HG02852 (cell line): ENCODE measurements around the gene PLSCR3.
A peak's percentile ranks its signal among the peaks of the same experiment; 100 is the strongest.

Experiments
- ATAC-seq: cut with Tn5 transposase; IDR thresholded peaks from one replicate; pipeline ENCODE4 v1.9.1; 2021; ENCODE audit warnings: mild to moderate bottlenecking, moderate library complexity; ENCODE audit not compliant: unreplicated experiment

Gene PLSCR3

DNA sequence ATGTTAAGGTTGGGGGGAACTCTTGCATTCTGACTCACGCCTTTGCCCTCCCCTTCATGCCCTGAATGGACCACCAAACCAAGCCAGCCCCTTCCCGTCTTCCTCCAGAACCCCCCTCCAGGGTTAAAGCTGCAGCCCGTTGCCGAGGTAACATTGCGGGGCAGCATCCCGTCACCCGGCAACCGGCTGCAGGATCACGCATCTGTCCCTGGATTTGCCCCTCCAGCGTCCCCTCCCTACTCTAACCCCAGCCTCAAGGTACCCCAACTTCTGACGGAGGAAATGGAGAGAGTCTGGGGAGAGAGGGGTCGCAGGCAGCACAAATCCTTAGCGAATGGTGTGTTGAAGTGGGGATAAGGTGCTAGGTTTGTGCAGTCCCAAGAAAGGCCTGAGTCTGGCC lies 12.8 kb upstream of the PLSCR3 start:
- ATAC-seq = no peak

DNA sequence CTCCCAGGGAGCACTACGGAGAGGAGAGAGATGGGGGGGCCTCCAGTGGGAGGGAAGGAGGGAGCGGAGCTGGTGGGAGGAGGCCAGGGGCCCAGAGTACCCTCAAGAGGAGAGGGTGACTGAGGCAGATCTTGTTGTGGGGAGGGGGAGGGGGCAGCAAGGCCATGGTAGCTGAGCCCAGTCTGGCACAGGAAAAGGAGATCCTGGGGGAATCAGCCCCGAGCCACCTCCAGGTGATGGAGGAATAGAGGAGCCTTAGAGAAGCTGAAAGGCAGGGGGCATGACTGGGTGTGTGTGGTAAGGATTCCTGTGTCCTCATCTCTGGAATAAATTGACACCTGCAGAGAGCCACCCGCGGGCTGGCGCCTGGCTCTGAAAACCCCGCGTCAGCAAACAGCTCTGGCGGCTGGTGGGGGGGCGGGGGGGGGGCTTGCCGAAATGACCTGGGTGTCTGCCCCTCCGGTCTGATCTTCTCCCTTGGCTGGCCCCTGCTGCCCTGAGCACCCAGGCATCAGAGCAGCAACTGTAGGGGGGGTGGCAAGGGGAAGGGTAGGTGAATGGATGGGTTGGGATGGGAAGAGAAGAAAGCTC lies 12.0 kb upstream of the PLSCR3 start:
- ATAC-seq = no peak

DNA sequence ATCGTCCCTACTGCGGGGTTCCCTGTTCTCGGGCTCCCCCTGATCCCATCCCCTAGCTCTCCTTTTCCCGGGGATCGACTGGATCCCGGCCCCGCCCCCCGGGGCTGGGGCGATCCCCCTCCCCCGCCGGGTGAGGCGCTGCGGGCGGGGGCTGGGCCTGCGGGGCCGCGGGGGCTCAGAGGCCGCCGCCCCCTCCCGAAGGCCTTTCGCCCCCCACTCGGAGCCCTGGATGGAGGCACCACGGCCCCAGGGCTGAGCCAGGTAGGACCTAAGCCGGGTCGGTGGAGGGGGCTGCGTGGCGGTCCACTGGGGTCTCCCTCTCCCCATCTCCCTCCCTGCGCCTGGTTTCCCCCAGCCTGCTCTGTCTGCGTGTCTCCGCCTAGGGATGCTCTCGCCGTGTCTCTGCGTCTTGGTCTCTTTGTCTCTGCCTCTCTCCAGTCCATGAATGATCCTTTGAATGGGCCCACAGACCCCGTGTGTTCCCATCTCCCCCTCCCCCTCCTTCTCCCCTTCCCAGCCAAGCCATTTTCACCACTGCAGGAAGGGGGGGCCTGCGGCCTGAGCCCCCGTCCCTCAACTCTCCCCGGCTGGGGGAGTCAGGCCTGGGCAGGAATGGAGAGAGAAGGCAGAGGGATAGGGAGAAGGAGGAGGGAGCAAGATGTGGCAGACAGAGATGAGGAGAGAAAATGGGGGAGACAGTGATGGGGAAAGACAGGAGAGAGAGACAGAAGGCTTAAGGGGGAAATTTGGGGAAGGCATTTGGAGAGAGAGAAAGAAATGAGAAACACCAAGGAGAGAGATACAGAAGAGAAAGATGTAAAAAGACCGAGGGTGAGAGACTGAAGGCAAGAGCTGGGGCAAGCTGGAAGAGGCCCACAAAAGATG lies 11.3 kb upstream of the PLSCR3 start:
- no peak for ATAC-seq

- peak; percentile 2 for ATAC-seq
These were observed 10.5 kb upstream of the PLSCR3 start for GRCh38 chr17:7404737-7405349.

GRCh38 chr17:7403977-7404736 lies 9.8 kb upstream of the PLSCR3 start, which contains the start of gene TMEM256:
TSS of gene TMEM256 (minus strand) at chr17:7404097. CDS start at chr17:7404084, 13 bp downstream.
- ATAC-seq = peak; percentile 93

GRCh38 chr17:7403727-7403976 lies 9.3 kb upstream of the PLSCR3 start:
- ATAC-seq = no peak

DNA sequence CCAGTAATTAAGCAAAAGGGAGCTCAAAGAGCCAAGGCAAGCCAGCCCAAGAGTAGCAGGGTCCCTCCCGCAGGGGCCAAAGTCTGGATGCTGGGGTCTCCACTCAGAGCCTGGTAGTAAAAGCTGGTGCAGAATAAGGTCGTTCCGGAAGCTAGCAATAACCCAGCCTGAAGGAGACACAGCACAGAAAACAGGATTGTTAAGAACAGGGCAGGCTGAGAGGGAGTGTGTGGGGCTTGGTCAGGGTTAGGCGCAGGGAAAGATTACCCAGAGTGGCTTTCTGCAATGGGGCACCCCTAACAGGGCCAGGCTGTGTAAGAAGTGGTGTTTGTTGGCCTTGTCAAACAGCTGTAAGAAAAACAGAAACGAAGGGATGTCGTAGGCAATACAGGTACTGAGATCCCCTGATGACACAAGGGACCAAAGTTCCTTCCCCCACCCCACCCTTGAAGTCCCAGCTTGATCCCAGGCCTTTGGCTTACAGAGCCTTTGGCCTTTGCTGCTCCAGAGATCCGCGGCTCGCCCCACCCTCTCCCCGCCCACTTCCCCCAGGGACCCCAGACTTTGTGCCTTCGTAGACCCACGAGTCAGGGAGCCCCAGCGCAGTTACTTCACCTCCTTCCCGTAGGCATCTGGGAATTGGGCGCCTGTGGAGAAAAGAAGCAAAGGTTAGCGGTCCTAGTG lies 8.9 kb upstream of the PLSCR3 start:
- no peak for ATAC-seq

- ATAC-seq = no peak
These were observed 4.3 kb upstream of the PLSCR3 start for GRCh38 chr17:7398612-7399011.

DNA sequence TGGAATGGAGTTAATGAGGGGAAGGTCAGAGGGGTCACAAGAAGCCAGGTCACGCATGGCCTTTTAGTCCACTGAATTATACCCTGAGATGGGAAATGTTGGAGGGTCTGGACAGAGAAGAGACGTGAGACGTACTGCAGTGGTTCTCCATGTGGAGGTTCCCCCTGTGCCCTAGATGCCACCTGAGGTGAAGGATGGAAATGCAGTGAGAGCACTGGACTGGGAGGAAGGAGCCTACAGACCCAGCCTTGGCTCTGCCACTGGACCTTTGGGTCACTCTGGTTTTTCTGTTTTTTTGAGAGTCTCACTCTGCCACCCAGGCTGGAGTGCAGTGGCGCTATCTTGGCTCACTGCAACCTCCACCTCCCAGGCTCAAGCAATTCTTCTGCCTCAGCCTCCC lies 1.8 kb upstream of the PLSCR3 start:
- no peak for ATAC-seq

DNA sequence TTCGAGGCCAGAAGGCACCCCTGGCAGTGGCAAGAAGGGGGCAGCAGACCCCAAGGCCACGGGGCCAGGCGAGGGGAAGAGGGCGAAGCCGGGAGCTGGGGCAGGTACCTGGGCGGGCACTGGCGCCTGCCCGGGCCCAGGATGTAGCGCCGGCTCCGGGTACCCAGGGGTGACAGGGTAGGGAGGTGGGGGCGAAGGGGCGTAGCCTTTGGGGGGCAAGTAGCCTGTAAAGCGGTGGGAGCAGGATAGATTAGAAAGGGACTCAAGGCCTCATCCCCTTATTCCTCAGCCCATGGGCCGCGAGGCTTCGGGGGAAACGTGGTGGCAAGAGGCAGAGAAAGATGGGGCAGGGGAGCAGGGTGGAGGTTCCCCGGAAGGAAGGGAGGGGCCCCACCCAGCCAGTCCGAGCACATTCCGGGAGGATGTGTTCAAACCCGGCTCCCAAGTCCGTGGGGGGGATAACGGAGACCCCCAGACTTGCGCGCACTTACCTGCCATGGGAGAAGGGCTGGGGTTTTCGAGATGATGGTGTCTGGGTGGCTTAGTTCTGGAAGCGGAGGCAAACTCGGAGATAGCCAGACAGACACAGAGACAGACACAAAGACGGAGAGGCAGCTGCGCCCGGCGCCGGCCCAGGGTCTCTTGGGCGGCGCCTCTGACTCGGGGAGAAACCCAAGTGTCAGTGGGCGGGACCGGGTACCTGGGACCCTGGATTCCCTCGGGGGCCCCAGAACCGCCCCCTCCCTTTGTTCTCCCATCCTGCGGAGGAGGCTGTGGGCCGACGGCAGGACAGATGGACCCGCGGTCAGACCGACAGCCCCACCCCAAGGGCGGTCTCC lies 493 bp downstream of the PLSCR3 start:
- ATAC-seq = peak; percentile 45

DNA sequence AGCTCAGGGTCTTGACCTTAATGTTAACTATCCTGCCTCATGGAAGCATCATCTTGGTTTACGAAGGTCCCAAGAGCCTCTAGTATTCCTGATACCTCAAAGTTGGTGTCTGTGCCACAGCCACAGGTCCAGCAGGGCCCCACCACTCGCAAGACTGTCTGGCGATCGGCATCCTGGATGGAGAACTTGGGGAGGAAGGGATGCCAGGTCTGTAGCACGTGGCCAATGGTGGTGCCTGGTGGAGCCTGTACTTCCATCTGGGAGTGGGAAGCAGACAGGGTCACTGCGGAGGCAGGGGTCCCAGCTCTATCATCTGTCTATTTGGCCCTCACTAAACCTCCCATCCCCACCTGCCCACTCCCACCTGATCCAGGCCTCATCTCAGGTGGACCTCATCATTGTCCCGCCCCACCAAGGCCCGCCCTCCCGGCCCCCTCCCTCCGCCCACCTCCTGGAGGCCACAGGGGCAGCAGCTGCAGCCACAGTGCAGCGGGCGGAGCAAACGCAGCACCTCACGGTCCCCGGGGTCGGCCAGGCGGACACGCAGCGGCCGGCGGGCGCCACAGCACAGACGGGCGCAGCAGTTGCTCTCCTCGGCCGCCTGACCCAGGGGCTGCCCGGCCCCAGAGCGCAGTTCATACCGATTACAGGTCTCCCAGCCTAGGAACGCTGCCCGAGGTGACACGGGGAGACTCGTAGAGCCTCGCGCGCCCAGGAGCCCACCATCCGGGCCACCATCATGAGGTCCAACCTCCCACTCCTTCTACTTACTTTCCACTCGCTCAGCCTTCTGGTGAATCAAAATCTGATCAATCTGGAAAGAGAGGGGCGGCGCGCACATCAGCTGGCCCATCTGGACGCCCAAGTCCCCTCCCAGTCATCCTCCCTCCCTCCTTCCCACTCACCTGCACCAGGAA lies 1.4 kb downstream of the PLSCR3 start:
- no peak for ATAC-seq

DNA sequence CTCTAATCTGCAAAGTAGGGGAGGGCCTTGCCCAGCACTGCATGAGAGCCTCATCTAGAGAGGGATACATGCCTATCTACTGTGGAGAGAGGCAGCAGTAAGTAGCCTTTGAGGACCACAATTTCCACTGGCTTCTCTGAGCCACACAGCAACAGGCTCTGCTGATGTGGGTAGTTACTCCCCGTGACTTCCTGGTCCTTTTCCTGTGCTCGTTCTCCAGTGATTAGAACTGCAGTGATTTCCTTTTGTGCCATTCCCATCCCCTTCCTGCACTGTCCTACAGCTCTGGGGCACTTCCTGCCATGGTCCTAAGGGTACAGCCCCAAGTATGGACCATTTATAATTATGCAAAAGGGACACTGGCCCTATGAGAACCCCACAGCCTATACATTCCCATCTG lies 3.0 kb downstream of the PLSCR3 start:
- no peak for ATAC-seq

DNA sequence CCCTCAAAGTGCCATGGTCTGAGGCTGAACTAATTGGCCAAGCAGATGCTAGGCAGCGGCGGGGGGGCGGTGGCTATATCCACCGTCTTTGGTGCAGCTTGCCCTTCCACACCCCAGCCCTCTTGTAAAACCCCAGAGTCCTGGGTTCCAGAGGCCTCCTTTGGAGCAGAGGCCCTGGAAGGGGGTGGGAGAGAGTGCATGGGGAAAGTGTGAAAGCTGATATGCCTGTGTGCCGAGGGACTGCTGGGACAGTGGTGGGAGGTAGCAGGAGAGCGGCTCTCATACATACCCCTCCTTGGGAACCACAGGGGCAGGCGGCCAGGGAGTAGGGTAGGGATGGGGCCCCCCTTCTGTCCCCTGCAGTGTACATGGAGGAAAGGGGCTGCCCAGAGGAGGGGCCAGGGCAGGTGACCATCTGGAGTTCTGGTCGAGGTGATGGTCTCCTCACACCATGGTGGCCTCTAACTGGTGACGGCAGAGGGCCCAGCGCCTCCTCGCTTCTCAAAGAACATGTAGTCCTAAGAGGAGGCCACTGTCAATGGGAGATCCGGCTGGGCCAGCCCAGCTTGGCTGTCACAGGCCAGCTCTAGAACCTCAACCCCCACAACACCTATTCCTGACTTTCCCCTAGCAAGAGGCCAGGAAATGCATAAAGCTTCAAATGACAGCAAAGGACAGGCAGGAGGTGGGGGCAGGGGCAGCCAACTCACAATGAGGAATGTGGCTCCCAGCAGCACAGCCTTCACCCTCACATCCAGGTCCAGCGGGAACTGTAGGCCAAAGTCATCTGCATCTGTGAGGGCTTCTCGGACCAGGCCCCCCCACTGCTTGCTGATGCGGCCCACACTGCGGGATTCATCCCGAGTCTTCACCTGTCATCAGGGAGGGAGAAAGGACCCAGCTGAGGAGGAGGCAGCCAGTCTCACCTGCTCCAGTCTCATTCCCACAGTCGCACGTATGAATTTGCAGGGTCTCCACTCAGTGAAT lies 4.1 kb downstream of the PLSCR3 start:
- ATAC-seq = no peak

- ATAC-seq = no peak
These were observed 5.5 kb downstream of the PLSCR3 start for GRCh38 chr17:7388856-7389255.

DNA sequence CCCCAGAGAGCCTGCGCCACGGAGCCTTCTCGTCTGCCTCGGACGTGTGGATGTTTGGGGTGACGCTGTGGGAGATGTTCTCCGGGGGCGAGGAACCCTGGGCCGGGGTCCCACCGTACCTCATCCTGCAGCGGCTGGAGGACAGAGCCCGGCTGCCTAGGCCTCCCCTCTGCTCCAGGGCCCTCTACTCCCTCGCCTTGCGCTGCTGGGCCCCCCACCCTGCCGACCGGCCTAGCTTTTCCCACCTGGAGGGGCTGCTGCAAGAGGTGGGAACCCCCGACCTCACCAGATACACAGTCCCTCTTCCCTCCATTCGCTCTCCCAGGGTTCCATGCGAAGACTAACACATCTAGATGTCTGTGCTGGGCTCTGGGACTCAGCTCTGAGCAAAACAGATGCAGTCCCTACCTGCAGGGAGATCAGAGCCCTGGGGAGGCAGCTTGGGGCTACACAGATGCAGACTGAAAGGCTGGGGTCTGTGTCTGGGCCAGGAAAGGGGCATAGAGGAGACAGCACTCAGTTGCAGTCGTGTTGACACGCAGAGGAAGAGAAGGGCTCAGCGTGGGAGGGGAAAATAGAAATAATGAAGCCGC lies 9.7 kb downstream of the PLSCR3 start:
- no peak for ATAC-seq

DNA sequence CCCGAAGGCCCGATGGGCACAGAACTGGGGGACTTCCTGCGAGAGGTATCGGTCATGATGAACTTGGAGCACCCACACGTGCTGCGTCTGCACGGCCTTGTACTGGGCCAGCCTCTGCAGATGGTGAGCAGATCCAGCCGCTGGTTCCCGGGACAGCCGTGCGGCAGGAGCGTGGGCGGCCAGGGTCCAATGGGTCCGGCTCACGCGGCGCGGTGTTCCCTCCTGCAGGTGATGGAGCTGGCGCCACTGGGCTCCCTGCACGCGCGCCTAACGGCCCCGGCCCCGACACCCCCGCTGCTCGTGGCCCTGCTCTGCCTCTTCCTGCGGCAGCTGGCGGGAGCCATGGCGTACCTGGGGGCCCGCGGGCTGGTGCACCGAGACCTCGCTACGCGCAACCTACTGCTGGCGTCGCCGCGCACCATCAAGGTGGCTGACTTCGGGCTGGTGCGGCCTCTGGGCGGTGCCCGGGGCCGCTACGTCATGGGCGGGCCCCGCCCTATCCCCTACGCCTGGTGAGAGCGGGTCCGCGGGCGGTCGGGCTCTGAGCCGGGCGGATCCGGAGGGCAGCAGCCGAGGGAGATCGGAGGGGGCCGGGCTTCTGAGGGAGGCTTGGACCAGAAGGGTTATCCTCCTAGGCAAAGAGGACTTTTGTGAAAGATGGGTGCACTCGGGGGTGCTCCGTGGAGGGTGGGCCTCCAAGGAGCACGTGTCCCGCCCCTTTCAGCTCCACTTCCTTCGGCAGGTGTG lies 10.4 kb downstream of the PLSCR3 start:
- ATAC-seq = peak; percentile 82

DNA sequence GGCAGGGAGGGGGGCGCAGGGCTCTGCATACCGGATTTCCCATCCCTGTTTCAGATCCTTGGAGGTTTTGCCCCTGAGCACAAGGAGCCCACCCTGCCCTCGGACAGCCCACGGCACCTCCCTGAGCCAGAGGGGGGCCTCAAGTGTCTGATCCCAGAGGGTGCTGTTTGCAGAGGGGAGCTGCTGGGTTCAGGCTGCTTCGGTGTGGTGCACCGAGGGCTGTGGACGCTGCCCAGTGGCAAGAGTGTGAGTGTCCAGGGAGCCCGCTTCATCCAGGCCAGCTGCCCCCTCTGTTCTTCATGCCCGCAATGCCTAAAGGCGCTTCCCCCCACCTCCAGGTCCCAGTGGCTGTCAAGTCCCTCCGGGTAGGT lies 11.0 kb downstream of the PLSCR3 start:
- no peak for ATAC-seq
